H9 (cell line): ENCODE measurements around the gene CCDC63. TPM values are rescaled to one million over a fixed set of nuclear protein-coding genes. Genes with fewer than 3 reads are reported as not detected.

Source experiments
- DNase-seq: peaks from one replicate; pipeline ENCODE4 v3.0.0-alpha.2; 2017
- H2AFZ ChIP-seq: one replicate; pipeline ENCODE4 v1.6.1; 2013; ENCODE audit warnings: mild to moderate bottlenecking, low read length, control low read depth, moderate library complexity
- H2AK5ac ChIP-seq: 2 replicates; pipeline ENCODE4 v1.6.1; 2013; ENCODE audit warnings: low read length, control low read depth, mixed read lengths; ENCODE audit not compliant: insufficient read length
- H2BK120ac ChIP-seq: one replicate; pipeline ENCODE4 v1.6.1; 2013; ENCODE audit warnings: low read depth, mild to moderate bottlenecking, low read length, control low read depth, inconsistent platforms; ENCODE audit not compliant: poor library complexity, severe bottlenecking
- H2BK12ac ChIP-seq: 2 replicates; pipeline ENCODE4 v1.6.1; 2013; ENCODE audit warnings: low read length, control low read depth, mixed read lengths, low read depth; ENCODE audit not compliant: insufficient read length
- H2BK15ac ChIP-seq: 2 replicates; pipeline ENCODE4 v1.6.1; 2013; ENCODE audit warnings: low read depth, low read length, control low read depth
- H2BK20ac ChIP-seq: one replicate; pipeline ENCODE4 v1.6.1; 2013; ENCODE audit warnings: low read depth, mild to moderate bottlenecking, low read length, control low read depth, inconsistent platforms; ENCODE audit not compliant: poor library complexity, severe bottlenecking
- H2BK5ac ChIP-seq: 2 replicates; pipeline ENCODE4 v1.6.1; 2013; ENCODE audit warnings: low read length, control low read depth, mixed read lengths; ENCODE audit not compliant: insufficient read length
- H3K14ac ChIP-seq: 2 replicates; pipeline ENCODE4 v1.6.1; 2013; ENCODE audit warnings: low read length, control low read depth; ENCODE audit not compliant: insufficient read depth
- H3K18ac ChIP-seq: 2 replicates; pipeline ENCODE4 v1.6.1; 2013; ENCODE audit warnings: low read depth, mild to moderate bottlenecking, mixed read lengths, low read length, control low read depth; ENCODE audit not compliant: insufficient read length
- H3K23ac ChIP-seq: 2 replicates; pipeline ENCODE4 v1.6.1; 2013; ENCODE audit warnings: low read length, control low read depth, mixed read lengths, low read depth; ENCODE audit not compliant: insufficient read length
- H3K23me2 ChIP-seq: 2 replicates; pipeline ENCODE4 v1.6.1; 2013; ENCODE audit warnings: low read depth, mild to moderate bottlenecking, mixed read lengths, low read length, control low read depth; ENCODE audit not compliant: insufficient read length, poor library complexity, severe bottlenecking
- H3K27ac ChIP-seq: 2 replicates; pipeline ENCODE4 v1.5.1; 2013; ENCODE audit warnings: low read length, control low read depth, mixed read lengths, low read depth; ENCODE audit not compliant: insufficient read length
- H3K27me3 ChIP-seq: 2 replicates; pipeline ENCODE4 v1.6.1; 2013; ENCODE audit warnings: low read length, control low read depth, inconsistent platforms; ENCODE audit not compliant: insufficient read depth
- H3K4ac ChIP-seq: 2 replicates; pipeline ENCODE4 v1.6.1; 2013; ENCODE audit warnings: low read depth, mild to moderate bottlenecking, control low read depth, inconsistent platforms, low read length, moderate library complexity
- H3K4me1 ChIP-seq: 2 replicates; pipeline ENCODE4 v1.6.1; 2013; ENCODE audit warnings: low read length, control low read depth, inconsistent platforms; ENCODE audit not compliant: insufficient read depth
- H3K4me2 ChIP-seq: 2 replicates; pipeline ENCODE4 v1.6.1; 2013; ENCODE audit warnings: low read length, control low read depth, mixed read lengths; ENCODE audit not compliant: insufficient read length, insufficient read depth
- H3K56ac ChIP-seq: 2 replicates; pipeline ENCODE4 v1.6.1; 2013; ENCODE audit warnings: low read depth, mild to moderate bottlenecking, mixed read lengths, low read length, control low read depth; ENCODE audit not compliant: insufficient read length
- H3K79me1 ChIP-seq: 2 replicates; pipeline ENCODE4 v1.6.1; 2013; ENCODE audit warnings: low read depth, mild to moderate bottlenecking, moderate library complexity, low read length, control low read depth, inconsistent platforms; ENCODE audit not compliant: insufficient read depth, poor library complexity, severe bottlenecking
- H3K79me2 ChIP-seq: 2 replicates; pipeline ENCODE4 v1.6.1; 2013; ENCODE audit warnings: low read length, control low read depth, inconsistent platforms; ENCODE audit not compliant: insufficient read depth
- H3K9ac ChIP-seq: 2 replicates; pipeline ENCODE4 v1.6.1; 2013; ENCODE audit warnings: low read length, control low read depth, mixed read lengths; ENCODE audit not compliant: insufficient read length; ENCODE audit errors: extremely low read depth
- H3K9me3 ChIP-seq: one replicate; pipeline ENCODE4 v1.6.1; 2013; ENCODE audit warnings: low read depth, low read length, inconsistent platforms; ENCODE audit not compliant: control insufficient read depth
- H3T11ph ChIP-seq: one replicate; pipeline ENCODE4 v1.6.1; 2013; ENCODE audit warnings: mild to moderate bottlenecking, low read length, control low read depth, inconsistent platforms
- H4K20me1 ChIP-seq: one replicate; pipeline ENCODE4 v1.6.1; 2013; ENCODE audit not compliant: control insufficient read depth, insufficient read length, insufficient read depth
- H4K5ac ChIP-seq: 2 replicates; pipeline ENCODE4 v1.6.1; 2013; ENCODE audit warnings: low read depth, mild to moderate bottlenecking, mixed read lengths, low read length, control low read depth; ENCODE audit not compliant: insufficient read length
- H4K8ac ChIP-seq: replicated peaks from 2 replicates; pipeline ENCODE4 v1.6.1; 2013; ENCODE audit warnings: low read length, control low read depth, mixed read lengths, low read depth; ENCODE audit not compliant: insufficient read length
- H4K91ac ChIP-seq: 2 replicates; pipeline ENCODE4 v1.6.1; 2013; ENCODE audit warnings: low read depth, mild to moderate bottlenecking, moderate library complexity, mixed read lengths, low read length, control low read depth; ENCODE audit not compliant: insufficient read length
- H3K27ac Mint-ChIP-seq, 3 experiments: 2 replicates in 2 of 3; 3 replicates in 1 of 3; pipeline ENCODE4 v1.8.0; 2020 to 2021; ENCODE audit warnings: mixed read lengths in 3 of 3, mild to moderate bottlenecking in 1 of 3, moderate library complexity in 1 of 3
- H3K27me3 Mint-ChIP-seq: 2 replicates; pipeline ENCODE4 v1.8.0; 2021; ENCODE audit warnings: low read depth, mild to moderate bottlenecking, moderate library complexity, mixed read lengths
- H3K36me3 Mint-ChIP-seq, 3 experiments: 2 replicates in 2 of 3; 3 replicates in 1 of 3; pipeline ENCODE4 v1.8.0; 2020 to 2021; ENCODE audit warnings: low read depth in 3 of 3, mixed read lengths in 3 of 3; ENCODE audit not compliant: insufficient read depth in 1 of 3
- H3K4me1 Mint-ChIP-seq, 2 experiments: 2 replicates each; pipeline ENCODE4 v1.8.0; 2020; ENCODE audit warnings: mixed read lengths in 2 of 2
- H3K4me3 Mint-ChIP-seq, 2 experiments: 2 replicates in 1 of 2; 3 replicates in 1 of 2; pipeline ENCODE4 v1.8.0; 2020 to 2021; ENCODE audit warnings: mild to moderate bottlenecking in 2 of 2, mixed read lengths in 2 of 2, moderate library complexity in 1 of 2
- H3K9me3 Mint-ChIP-seq, 2 experiments: 2 replicates in 1 of 2; 3 replicates in 1 of 2; pipeline ENCODE4 v1.8.0; 2020; ENCODE audit warnings: mild to moderate bottlenecking in 2 of 2, mixed read lengths in 2 of 2, moderate library complexity in 1 of 2
- WGBS: extraction: QIAGEN DNeasy Blood & Tissue Kit; methylation state at CpG from one replicate; pipeline ENCODE4 v1.1.7; 2013; ENCODE audit warnings: missing lambda C conversion rate, low lambda C conversion rate, mixed read lengths; ENCODE audit not compliant: insufficient read length; ENCODE audit errors: extremely low coverage; 5-methylcytosine and 5-hydroxymethylcytosine counted together
- total RNA-seq: library from RNA; stranded (reverse); gene quantifications from 2 replicates; pipeline ENCODE4 v1.2.1, GENCODE V29; 2021
- TF ChIP-seq, protein P1 (sequence below): fragments of 200-600 bp; sonication (generic); conservative IDR thresholded peaks from 3 replicates; pipeline ENCODE4 v1.8.0; 2021; ENCODE audit warnings: antibody characterized with exemption, mild to moderate bottlenecking

The CCDC63 gene
- total RNA-seq, 1 experiment from 2014 or later: 0.77 TPM

DNA sequence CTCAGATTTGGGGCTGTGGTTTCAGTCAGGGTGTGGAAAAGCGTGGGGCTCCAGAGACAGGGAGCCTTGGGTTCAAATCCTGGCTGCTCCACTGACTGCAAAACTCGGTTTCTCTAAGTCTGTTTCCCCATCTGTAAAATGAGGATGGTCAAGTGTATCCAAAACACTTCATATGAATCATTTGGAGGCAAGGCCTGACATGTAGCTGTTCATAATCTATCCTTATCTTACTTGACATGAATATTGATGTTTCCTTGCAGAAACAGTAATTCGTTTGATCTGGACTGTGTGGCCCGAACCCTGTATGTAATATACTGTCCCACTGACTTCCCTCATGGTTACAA is 1.5 kb upstream of the CCDC63 start:
- no peak overlapping the region for H2AK5ac ChIP-seq
- H3K4me2 ChIP-seq: no peak overlapping the region

More for the DNA sequence above, 1.5 kb upstream of the CCDC63 start:
- Histone ChIP-seq H4K5ac (no peak overlapping the region), H3K18ac (no peak overlapping the region), H3K27ac (no peak overlapping the region), H3K79me1 (no peaks in the 10 kb centered on the region), H2BK20ac (no peak overlapping the region), H3K4me1 (peaks cover 3% of the 10 kb centered on the region; the same call in 1 of the 2 replicates), H4K8ac (no peak overlapping the region), H3K9ac (no peak overlapping the region), H3K9me3 (no peaks in the 10 kb centered on the region), H3K14ac (no peak overlapping the region), H4K91ac (no peak overlapping the region), H3K23ac (no peak overlapping the region), H3K23me2 (no peaks in the 10 kb centered on the region), H4K20me1 (no peaks in the 10 kb centered on the region), H2AFZ (no peak overlapping the region), H2BK15ac (no peak overlapping the region), H2BK12ac (no peak overlapping the region), H2BK120ac (no peak overlapping the region), H3K27me3 (no peaks in the 10 kb centered on the region; the same call in 1 of the 2 replicates), H3K4ac (no peak overlapping the region), H2BK5ac (no peak overlapping the region), H3K56ac (no peak overlapping the region), H3K79me2 (no peaks in the 10 kb centered on the region), H3T11ph (no peak overlapping the region)
- peaks cover 15 to 21% of the 10 kb centered on the region in 2 experiments for H3K4me1 Mint-ChIP-seq
- TF ChIP-seq, protein P1, sequence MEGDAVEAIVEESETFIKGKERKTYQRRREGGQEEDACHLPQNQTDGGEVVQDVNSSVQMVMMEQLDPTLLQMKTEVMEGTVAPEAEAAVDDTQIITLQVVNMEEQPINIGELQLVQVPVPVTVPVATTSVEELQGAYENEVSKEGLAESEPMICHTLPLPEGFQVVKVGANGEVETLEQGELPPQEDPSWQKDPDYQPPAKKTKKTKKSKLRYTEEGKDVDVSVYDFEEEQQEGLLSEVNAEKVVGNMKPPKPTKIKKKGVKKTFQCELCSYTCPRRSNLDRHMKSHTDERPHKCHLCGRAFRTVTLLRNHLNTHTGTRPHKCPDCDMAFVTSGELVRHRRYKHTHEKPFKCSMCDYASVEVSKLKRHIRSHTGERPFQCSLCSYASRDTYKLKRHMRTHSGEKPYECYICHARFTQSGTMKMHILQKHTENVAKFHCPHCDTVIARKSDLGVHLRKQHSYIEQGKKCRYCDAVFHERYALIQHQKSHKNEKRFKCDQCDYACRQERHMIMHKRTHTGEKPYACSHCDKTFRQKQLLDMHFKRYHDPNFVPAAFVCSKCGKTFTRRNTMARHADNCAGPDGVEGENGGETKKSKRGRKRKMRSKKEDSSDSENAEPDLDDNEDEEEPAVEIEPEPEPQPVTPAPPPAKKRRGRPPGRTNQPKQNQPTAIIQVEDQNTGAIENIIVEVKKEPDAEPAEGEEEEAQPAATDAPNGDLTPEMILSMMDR: no peak
- H3K27me3 Mint-ChIP-seq: peaks cover 41% of the 10 kb centered on the region
- peaks cover 0 to 5% (median 0%) of the 10 kb centered on the region in 3 experiments; a peak in 1 of 7 replicates for H3K36me3 Mint-ChIP-seq
- no peaks in the 10 kb centered on the region; a peak in 1 of 5 replicates for H3K9me3 Mint-ChIP-seq
- H3K27ac Mint-ChIP-seq: no peak overlapping the region
- H3K4me3 Mint-ChIP-seq: no peak overlapping the region
- WGBS: no CpG with 5 or more reads among the region's 4 CpGs
- DNase-seq: no peak
